B cell (primary cell): ENCODE results near the gene KRTAP10-7. TPM values are rescaled to one million over a fixed set of nuclear protein-coding genes. Genes with fewer than 3 reads are reported as not detected.

Source experiments
- ATAC-seq: fragments of 200-7000 bp; cut with Tn5 transposase; one replicate; pipeline ENCODE4 v1.10.0; 2021; ENCODE audit warnings: low read depth, mild to moderate bottlenecking, moderate number of reproducible peaks, moderate library complexity
- CTCF ChIA-PET: fragments of 350-600 bp; sonication (Branson Sonifier 250); formaldehyde crosslinking; loops from one replicate; lab custom pipeline; 2021; ENCODE audit warnings: antibody characterized with exemption, inconsistent platforms; lab: Charles Lee
- POLR2A ChIA-PET: fragments of 350-600 bp; sonication (Branson Sonifier 250); formaldehyde crosslinking; loops from one replicate; lab custom pipeline; 2021; ENCODE audit warnings: antibody characterized with exemption; lab: Charles Lee
- DNase-seq: peaks from one replicate; pipeline ENCODE4 v3.0.0; 2013
- H2AFZ ChIP-seq: 2 replicates; pipeline ENCODE4 v1.6.1; 2012; ENCODE audit warnings: mild to moderate bottlenecking, low read depth, low read length; ENCODE audit not compliant: insufficient read depth, poor library complexity, severe bottlenecking
- H3K27ac ChIP-seq, 2 donors: 1 replicate in 1 of 2; 2 replicates in 1 of 2; pipeline ENCODE4 v1.5.1; 2012 to 2013; ENCODE audit warnings: low read length in 2 of 2, mild to moderate bottlenecking in 2 of 2, moderate library complexity in 1 of 2
- H3K27me3 ChIP-seq, 4 experiments: fragments of 200-600 bp in 1 of 4; sonication (generic) in 1 of 4; replicated peaks in 1 of 4; 1 replicate in 2 of 4; 2 replicates in 2 of 4; pipeline versions ENCODE4 v1.6.1 to v1.7.0; 2013 to 2016; ENCODE audit warnings: low read length in 3 of 4, mild to moderate bottlenecking in 2 of 4, mixed read lengths in 1 of 4, moderate library complexity in 1 of 4; ENCODE audit not compliant: insufficient read depth in 4 of 4, control insufficient read depth in 3 of 4; ENCODE audit errors: control extremely low read depth in 1 of 4
- H3K36me3 ChIP-seq, 2 experiments: replicated peaks in 1 of 2; 1 replicate in 1 of 2; 2 replicates in 1 of 2; pipeline versions ENCODE4 v1.6.1 to v1.7.1; 2013; ENCODE audit warnings: low read length in 1 of 2; ENCODE audit not compliant: insufficient read depth in 2 of 2, control insufficient read depth in 1 of 2; ENCODE audit errors: control extremely low read depth in 1 of 2, extremely low read depth in 1 of 2
- H3K4me1 ChIP-seq, 2 donors: fragments of 200-600 bp in 1 of 2; sonication (generic) in 1 of 2; 1 replicate in 1 of 2; 2 replicates in 1 of 2; pipeline versions ENCODE4 v1.5.1 to v1.6.1; 2013 to 2017; ENCODE audit warnings: low read length in 2 of 2; ENCODE audit not compliant: control insufficient read depth in 2 of 2, insufficient read depth in 2 of 2
- H3K4me2 ChIP-seq: replicated peaks from 2 replicates; pipeline ENCODE3; 2012; ENCODE audit warnings: mild to moderate bottlenecking, low read depth, low read length; ENCODE audit not compliant: poor library complexity, severe bottlenecking
- H3K4me3 ChIP-seq, 5 experiments: fragments of 200-600 bp in 1 of 5; sonication (generic) in 1 of 5; 1 replicate in 3 of 5; 2 replicates in 2 of 5; pipeline versions ENCODE4 v1.5.1 to v1.7.0; 2011 to 2016; ENCODE audit warnings: low read length in 4 of 5, mild to moderate bottlenecking in 4 of 5, low read depth in 2 of 5, control low read depth in 1 of 5, moderate library complexity in 1 of 5; ENCODE audit not compliant: insufficient read depth in 1 of 5; ENCODE audit errors: control extremely low read depth in 1 of 5, extremely low read depth in 1 of 5
- H3K79me2 ChIP-seq: fragments of 200-600 bp; sonication (generic); one replicate; pipeline ENCODE4 v1.6.0; 2016; ENCODE audit warnings: low read length; ENCODE audit not compliant: control insufficient read depth, insufficient read depth
- H3K9ac ChIP-seq: fragments of 200-600 bp; sonication (generic); 2 replicates; pipeline ENCODE4 v1.6.1; 2017; ENCODE audit warnings: mild to moderate bottlenecking, low read length, moderate library complexity
- H3K9me3 ChIP-seq, 3 donors: one replicate each; pipeline versions ENCODE4 v1.6.1 to v1.7.1; 2013; ENCODE audit warnings: low read length in 2 of 3; ENCODE audit not compliant: control insufficient read depth in 2 of 3, insufficient read depth in 1 of 3; ENCODE audit errors: control extremely low read depth in 1 of 3
- H4K20me1 ChIP-seq: 2 replicates; pipeline ENCODE4 v1.6.0; 2012; ENCODE audit warnings: mild to moderate bottlenecking, low read length; ENCODE audit not compliant: insufficient read depth, control insufficient read depth, poor library complexity, severe bottlenecking
- H3K27ac Mint-ChIP-seq: one replicate; pipeline ENCODE4 v1.8.0; 2021; ENCODE audit warnings: mixed read lengths
- H3K27me3 Mint-ChIP-seq: one replicate; pipeline ENCODE4 v1.8.0; 2021; ENCODE audit warnings: mixed read lengths
- H3K4me1 Mint-ChIP-seq: one replicate; pipeline ENCODE4 v1.8.0; 2021; ENCODE audit warnings: mixed read lengths
- H3K4me3 Mint-ChIP-seq: one replicate; pipeline ENCODE4 v1.8.0; 2021; ENCODE audit warnings: mixed read lengths
- H3K9me3 Mint-ChIP-seq: one replicate; pipeline ENCODE4 v1.8.0; 2022; ENCODE audit warnings: mixed read lengths; ENCODE audit not compliant: insufficient read depth
- EZH2 ChIP-seq: IDR thresholded peaks from 2 replicates; pipeline ENCODE4 v1.6.1; 2012; ENCODE audit warnings: borderline replicate concordance, low read depth, mild to moderate bottlenecking, moderate library complexity, low read length; ENCODE audit not compliant: insufficient read depth, poor library complexity, severe bottlenecking
- WGBS: methylation state at CpG from one replicate; pipeline ENCODE4 v1.1.5; 2013; ENCODE audit warnings: missing lambda C conversion rate; ENCODE audit not compliant: insufficient coverage; 5-methylcytosine and 5-hydroxymethylcytosine counted together
- intact Hi-C: fragments of 100-400 bp; cut with micrococcal nuclease; formaldehyde crosslinking; loops from one replicate; pipeline ENCODE4 v1.10.0; 2022
- polyA plus RNA-seq: library from polyadenylated mRNA; depleted of rRNA; stranded (reverse); fragments of >200 nt; gene quantifications from 2 replicates; pipeline ENCODE4 v1.2.3, GENCODE V29; 2012
- total RNA-seq, 2 donors: library from RNA; stranded (reverse); fragments of 120-200 nt in 1 of 2; gene quantifications; 1 replicate in 1 of 2; 2 replicates in 1 of 2; pipeline versions ENCODE4 v1.2.3 to v1.2.4, GENCODE V29; 2013 to 2022
- TF ChIP-seq, protein P1 (sequence below): fragments of 200-600 bp; IDR thresholded peaks from one replicate; pipeline ENCODE4 v1.8.0; 2022; ENCODE audit warnings: antibody characterized with exemption, mild to moderate bottlenecking

KRTAP10-7 gene
- total and polyA plus RNA-seq, 2 donors (not counting 1 experiment from before 2014, with no cell fraction given), result not detected

DNA sequence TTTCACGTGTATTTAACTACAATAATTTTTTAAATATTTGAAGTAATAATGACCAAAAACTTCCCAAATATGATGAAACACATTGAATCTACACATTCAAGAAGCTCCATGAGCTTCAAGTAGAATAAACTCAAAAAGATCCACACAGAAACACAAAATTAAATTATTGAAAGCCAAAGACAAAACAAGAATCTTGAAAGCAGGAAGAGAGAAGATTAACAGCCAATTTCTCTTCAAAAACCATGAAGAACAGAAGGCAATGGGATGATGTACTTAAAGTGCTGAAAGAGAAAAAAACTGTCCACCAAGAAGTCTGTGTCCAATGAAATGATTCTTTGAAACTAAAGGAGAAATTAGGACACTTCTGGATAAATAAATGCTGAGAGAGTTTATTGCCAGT is 31.7 kb downstream of the KRTAP10-7 start:
- Mint-ChIP-seq H3K4me3 (no peak overlapping the region), H3K4me1 (peaks cover 4% of the 10 kb centered on the region), H3K27ac (no peak overlapping the region), H3K9me3 (peaks cover 19% of the 10 kb centered on the region), H3K27me3 (peaks cover 21% of the 10 kb centered on the region)
- ATAC-seq, result no peak
- no peak overlapping the region for H2AFZ ChIP-seq
- no CpG with 5 or more reads among the region's 1 CpG for WGBS
- TF ChIP-seq, protein P1, sequence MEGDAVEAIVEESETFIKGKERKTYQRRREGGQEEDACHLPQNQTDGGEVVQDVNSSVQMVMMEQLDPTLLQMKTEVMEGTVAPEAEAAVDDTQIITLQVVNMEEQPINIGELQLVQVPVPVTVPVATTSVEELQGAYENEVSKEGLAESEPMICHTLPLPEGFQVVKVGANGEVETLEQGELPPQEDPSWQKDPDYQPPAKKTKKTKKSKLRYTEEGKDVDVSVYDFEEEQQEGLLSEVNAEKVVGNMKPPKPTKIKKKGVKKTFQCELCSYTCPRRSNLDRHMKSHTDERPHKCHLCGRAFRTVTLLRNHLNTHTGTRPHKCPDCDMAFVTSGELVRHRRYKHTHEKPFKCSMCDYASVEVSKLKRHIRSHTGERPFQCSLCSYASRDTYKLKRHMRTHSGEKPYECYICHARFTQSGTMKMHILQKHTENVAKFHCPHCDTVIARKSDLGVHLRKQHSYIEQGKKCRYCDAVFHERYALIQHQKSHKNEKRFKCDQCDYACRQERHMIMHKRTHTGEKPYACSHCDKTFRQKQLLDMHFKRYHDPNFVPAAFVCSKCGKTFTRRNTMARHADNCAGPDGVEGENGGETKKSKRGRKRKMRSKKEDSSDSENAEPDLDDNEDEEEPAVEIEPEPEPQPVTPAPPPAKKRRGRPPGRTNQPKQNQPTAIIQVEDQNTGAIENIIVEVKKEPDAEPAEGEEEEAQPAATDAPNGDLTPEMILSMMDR, result no peak
- TF ChIP-seq EZH2, result no peak
- no peak overlapping the region for H3K27ac ChIP-seq
- H3K9ac ChIP-seq, result no peak overlapping the region
- ChIA-PET CTCF (no interaction called here), POLR2A (no interaction called here)
- H3K4me1 ChIP-seq, result peaks cover 2 to 3% of the 10 kb centered on the region in 2 donors
- DNase-seq, result no peak
- peaks cover 0 to 7% (median 0%) of the 10 kb centered on the region in 4 experiments for H3K27me3 ChIP-seq
- H4K20me1 ChIP-seq, result no peaks in the 10 kb centered on the region
- H3K9me3 ChIP-seq, result peaks cover 0 to 38% (median 22%) of the 10 kb centered on the region in 3 donors
- no peak overlapping the region for H3K4me2 ChIP-seq
- H3K36me3 ChIP-seq, result no peaks in the 10 kb centered on the region
- H3K79me2 ChIP-seq, result no peaks in the 10 kb centered on the region
- intact Hi-C loops, result no loop called here
- H3K4me3 ChIP-seq, result no peak overlapping the region

DNA sequence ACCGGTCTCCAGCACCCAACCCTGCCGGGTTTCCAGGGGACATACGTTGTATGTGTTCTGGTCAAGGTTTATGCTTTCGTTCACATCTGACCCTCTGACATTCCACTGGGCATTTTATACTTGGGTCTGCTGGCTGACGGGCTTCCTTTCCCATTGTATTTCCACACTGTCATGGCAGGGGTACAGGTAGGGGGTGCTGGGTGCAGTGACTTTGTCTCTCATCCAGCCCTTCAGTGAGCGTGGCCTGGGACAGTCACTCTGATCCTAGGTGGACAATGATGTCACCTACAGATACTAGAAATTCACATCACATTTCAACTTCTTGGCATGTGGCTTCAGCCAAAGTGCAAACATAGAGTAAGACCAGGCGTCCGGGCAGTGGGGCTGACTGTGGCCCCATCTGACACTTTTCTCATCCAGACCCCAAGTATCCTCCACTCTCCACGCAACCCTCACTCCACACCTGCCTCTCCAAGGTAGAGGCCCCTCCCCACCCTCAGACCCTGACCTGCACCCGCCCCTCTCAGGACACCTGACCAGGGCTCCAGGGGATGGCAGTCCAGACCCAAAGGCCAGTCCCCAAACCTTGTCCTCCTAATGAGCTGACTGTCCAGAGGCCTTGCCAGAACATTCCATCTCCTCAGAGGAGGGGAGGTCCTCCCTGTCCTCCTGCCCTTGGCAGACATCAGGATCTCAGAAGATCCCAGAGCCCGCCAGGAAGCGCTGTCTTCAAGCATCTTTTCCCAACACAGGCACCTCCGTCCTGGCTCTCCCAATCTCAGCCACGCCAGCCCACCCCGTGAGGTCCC is 36.0 kb downstream of the KRTAP10-7 start:
- H3K27me3 Mint-ChIP-seq, result peaks cover 29% of the 10 kb centered on the region
- intact Hi-C loops, result no loop called here
- CTCF ChIA-PET, result no interaction called here
- H3K27ac Mint-ChIP-seq, result no peak overlapping the region
- H3K9me3 ChIP-seq, result peaks cover 0 to 29% (median 18%) of the 10 kb centered on the region in 3 donors
- H2AFZ ChIP-seq, result no peak overlapping the region
- no peaks in the 10 kb centered on the region for H3K4me1 Mint-ChIP-seq
- no peaks in the 10 kb centered on the region for H3K79me2 ChIP-seq
- H3K27me3 ChIP-seq, result peaks cover 0 to 18% (median 0%) of the 10 kb centered on the region in 4 experiments
- H3K4me2 ChIP-seq, result no peak overlapping the region
- no peaks in the 10 kb centered on the region for H3K4me1 ChIP-seq
- POLR2A ChIA-PET, result no interaction called here
- TF ChIP-seq EZH2, result no peak
- TF ChIP-seq, protein P1, result no peak
- H3K27ac ChIP-seq, result no peak overlapping the region
- ATAC-seq (no peak), DNase-seq (no peak)
- H3K4me3 Mint-ChIP-seq, result no peak overlapping the region
- H3K9ac ChIP-seq, result no peak overlapping the region
- H3K4me3 ChIP-seq, result no peak overlapping the region
- H3K9me3 Mint-ChIP-seq, result peaks cover 12% of the 10 kb centered on the region
- no peaks in the 10 kb centered on the region for H4K20me1 ChIP-seq
- WGBS, result 91% methylated on average over 10 of the region's 15 CpGs
- no peaks in the 10 kb centered on the region for H3K36me3 ChIP-seq
